PC-9 (cell line): Measurements from ENCODE around the gene INPP5J. TPM values are rescaled to one million over a fixed set of nuclear protein-coding genes. Genes with fewer than 3 reads are reported as not detected.
"Not testable (repeated sequence)": the region's sequence is repeated elsewhere in the genome, so short reads cannot be mapped to it uniquely, and the experiment has no call there.

ENCODE experiments used
- BruUV-seq: library from RNA; stranded (reverse); fragments of 400-500 nt; replicated peaks from 2 replicates; lab custom pipeline; 2021; lab: Mats Ljungman, UMichigan
- CTCF ChIA-PET: fragments of 300-600 bp; sonication (Branson Sonifier 250); formaldehyde crosslinking; loops from one replicate; lab custom pipeline; 2022; ENCODE audit warnings: antibody characterized with exemption; lab: Charles Lee
- POLR2A ChIA-PET: fragments of 300-600 bp; sonication (Branson Sonifier 250); formaldehyde crosslinking; loops from one replicate; lab custom pipeline; 2022; ENCODE audit warnings: antibody characterized with exemption; ENCODE audit not compliant: unreplicated experiment; lab: Charles Lee
- DNase-seq, 2 experiments: peaks; one replicate each; pipeline versions ENCODE4 v3.0.0 to v3.0.0-alpha.2; 2015 to 2022; ENCODE audit warnings: mixed read lengths in 1 of 2
- H2AFZ ChIP-seq: fragments of 200-600 bp; sonication (generic); 2 replicates; pipeline ENCODE4 v1.8.1; 2017; ENCODE audit warnings: antibody characterized with exemption
- H3F3A ChIP-seq: fragments of 200-600 bp; sonication (generic); 2 replicates; pipeline ENCODE4 v1.8.1; 2017; ENCODE audit warnings: antibody characterized with exemption, mild to moderate bottlenecking, low read depth; ENCODE audit not compliant: insufficient read depth
- H3K27ac ChIP-seq: fragments of 200-600 bp; sonication (generic); 2 replicates; pipeline ENCODE4 v1.6.1; 2016; ENCODE audit warnings: mixed run types
- H3K27me3 ChIP-seq: fragments of 200-600 bp; sonication (generic); 2 replicates; pipeline ENCODE4 v1.6.1; 2016; ENCODE audit warnings: low read depth, mixed run types; ENCODE audit not compliant: insufficient read depth
- H3K36me3 ChIP-seq: fragments of 200-600 bp; sonication (generic); 2 replicates; pipeline ENCODE4 v1.6.1; 2016; ENCODE audit warnings: low read depth, mixed run types
- H3K4me1 ChIP-seq: fragments of 200-600 bp; sonication (generic); replicated peaks from 2 replicates; pipeline ENCODE4 v1.6.1; 2016; ENCODE audit warnings: mixed run types; ENCODE audit not compliant: insufficient read depth
- H3K4me2 ChIP-seq: fragments of 200-600 bp; sonication (generic); 2 replicates; pipeline ENCODE4 v1.6.1; 2017; ENCODE audit warnings: mixed run types
- H3K4me3 ChIP-seq: fragments of 200-600 bp; sonication (generic); 2 replicates; pipeline ENCODE4 v1.6.1; 2016; ENCODE audit warnings: mixed run types
- H3K79me2 ChIP-seq: fragments of 200-600 bp; sonication (generic); 2 replicates; pipeline ENCODE4 v1.6.1; 2017; ENCODE audit warnings: low read depth, mixed run types
- H3K9me2 ChIP-seq: fragments of 200-600 bp; sonication (generic); 2 replicates; pipeline ENCODE4 v1.8.1; 2017; ENCODE audit warnings: mild to moderate bottlenecking; ENCODE audit not compliant: insufficient read depth
- H3K9me3 ChIP-seq: fragments of 200-600 bp; sonication (generic); 2 replicates; pipeline ENCODE4 v1.8.1; 2016; ENCODE audit warnings: low read depth; ENCODE audit not compliant: insufficient read depth
- H4K20me1 ChIP-seq: fragments of 200-600 bp; sonication (generic); 2 replicates; pipeline ENCODE4 v1.8.1; 2017; ENCODE audit not compliant: insufficient read depth
- EZH2 ChIP-seq: fragments of 200-600 bp; sonication (generic); IDR thresholded peaks from 2 replicates; pipeline ENCODE4 v1.8.0; 2017; ENCODE audit warnings: antibody characterized with exemption, low read depth
- intact Hi-C: fragments of 100-400 bp; cut with micrococcal nuclease; formaldehyde crosslinking; loops from one replicate; pipeline ENCODE4 v1.10.0; 2022; ENCODE audit not compliant: unreplicated experiment
- total RNA-seq: library from RNA; stranded (reverse); gene quantifications from 2 replicates; pipeline ENCODE4 v1.2.3, GENCODE V29; 2021
- TF ChIP-seq, protein P1 (sequence below): fragments of 200-600 bp; sonication (generic); conservative IDR thresholded peaks from 2 replicates; pipeline ENCODE4 v1.6.1; 2017; ENCODE audit warnings: mixed run types, antibody characterized with exemption, mild to moderate bottlenecking, moderate library complexity

The INPP5J gene
- total RNA-seq, 1 experiment from 2014 or later, result 1.7 TPM

DNA sequence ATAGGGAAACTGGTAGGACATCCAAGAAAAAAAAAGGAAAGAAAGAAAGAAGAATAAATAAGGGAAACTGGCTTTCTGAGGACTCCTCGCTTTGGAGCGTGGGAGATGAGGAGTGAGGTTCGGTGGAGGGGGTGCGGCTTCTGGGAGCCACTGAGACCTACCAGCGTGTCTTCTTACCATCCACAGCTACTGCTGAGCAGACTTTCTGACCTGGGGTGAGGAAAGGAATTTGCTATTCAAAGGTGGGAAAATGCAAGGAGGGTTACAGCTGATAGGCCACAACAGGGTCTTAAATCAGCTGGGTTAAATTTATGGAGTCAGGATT, 14.9 kb upstream of the INPP5J start:
- Histone ChIP-seq H3K4me1 (peaks cover 15% of the 10 kb centered on the region), H3K36me3 (no peaks in the 10 kb centered on the region), H3K4me3 (peak overlapping the region; percentile 53), H2AFZ (peak overlapping the region; percentile 69), H3K9me2 (no peaks in the 10 kb centered on the region), H3K27ac (no peak overlapping the region), H3K4me2 (peak overlapping the region; percentile 86), H3K27me3 (no peaks in the 10 kb centered on the region), H3F3A (peaks cover 28% of the 10 kb centered on the region; the same call in 1 of the 2 replicates), H3K79me2 (no peaks in the 10 kb centered on the region), H3K9me3 (no peaks in the 10 kb centered on the region), H4K20me1 (no peaks in the 10 kb centered on the region)
- intact Hi-C loops, result loop anchor here (1.0 to 10.0 kb wide), 4 partner anchors 41 to 165 kb away; partner anchors contain the start of gene LIMK2
- ChIA-PET POLR2A (interaction anchor here (0.5 to 0.9 kb wide), 4 partner anchors 52 to 516 kb away, joined by 4 to 7 read pairs (median 5); partner anchors contain the start of genes PES1 and RNF185), CTCF (interaction anchor here (0.6 to 1.4 kb wide), 11 partner anchors 13 to 1004 kb away, joined by 3 to 12 read pairs (median 3); partner anchors contain the start of gene MORC2)
- TF ChIP-seq, protein P1, sequence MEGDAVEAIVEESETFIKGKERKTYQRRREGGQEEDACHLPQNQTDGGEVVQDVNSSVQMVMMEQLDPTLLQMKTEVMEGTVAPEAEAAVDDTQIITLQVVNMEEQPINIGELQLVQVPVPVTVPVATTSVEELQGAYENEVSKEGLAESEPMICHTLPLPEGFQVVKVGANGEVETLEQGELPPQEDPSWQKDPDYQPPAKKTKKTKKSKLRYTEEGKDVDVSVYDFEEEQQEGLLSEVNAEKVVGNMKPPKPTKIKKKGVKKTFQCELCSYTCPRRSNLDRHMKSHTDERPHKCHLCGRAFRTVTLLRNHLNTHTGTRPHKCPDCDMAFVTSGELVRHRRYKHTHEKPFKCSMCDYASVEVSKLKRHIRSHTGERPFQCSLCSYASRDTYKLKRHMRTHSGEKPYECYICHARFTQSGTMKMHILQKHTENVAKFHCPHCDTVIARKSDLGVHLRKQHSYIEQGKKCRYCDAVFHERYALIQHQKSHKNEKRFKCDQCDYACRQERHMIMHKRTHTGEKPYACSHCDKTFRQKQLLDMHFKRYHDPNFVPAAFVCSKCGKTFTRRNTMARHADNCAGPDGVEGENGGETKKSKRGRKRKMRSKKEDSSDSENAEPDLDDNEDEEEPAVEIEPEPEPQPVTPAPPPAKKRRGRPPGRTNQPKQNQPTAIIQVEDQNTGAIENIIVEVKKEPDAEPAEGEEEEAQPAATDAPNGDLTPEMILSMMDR, result peak; percentile 26; the same call in 1 of the 2 replicates
- TF ChIP-seq EZH2, result no peak
- BruUV-seq, result no TSS peak
- DNase-seq, result no peak

DNA sequence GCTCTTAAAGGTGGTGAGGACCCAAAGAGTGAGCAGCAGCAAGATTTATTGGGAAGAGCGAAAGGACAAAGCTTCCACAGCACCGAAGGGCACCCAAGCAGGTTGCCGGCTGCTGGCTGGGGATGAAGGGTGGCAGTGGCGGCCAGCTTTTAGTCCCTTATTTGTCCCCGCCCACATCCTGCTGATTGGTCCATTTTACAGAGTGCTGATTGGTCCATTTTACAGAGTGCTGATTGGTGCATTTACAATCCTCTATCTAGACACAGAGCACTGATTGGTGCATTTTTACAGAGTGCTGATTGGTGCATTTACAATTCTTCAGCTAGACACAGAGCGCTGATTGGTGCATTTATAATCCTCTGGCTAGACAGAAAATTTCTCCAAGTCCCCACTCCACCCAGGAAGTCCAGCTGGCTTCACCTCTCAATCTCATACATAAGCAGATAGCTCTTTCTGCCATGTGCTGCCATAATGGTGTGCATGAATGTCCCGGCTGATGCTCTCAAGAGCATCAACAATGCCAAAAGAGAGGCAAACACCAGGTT, 10.1 kb upstream of the INPP5J start:
- H3K36me3 ChIP-seq, H3K79me2 ChIP-seq, H3K9me3 ChIP-seq, POLR2A ChIA-PET, H3K4me2 ChIP-seq, H2AFZ ChIP-seq, H3K4me1 ChIP-seq, H3K9me2 ChIP-seq, H3K27ac ChIP-seq, intact Hi-C loops, H3K4me3 ChIP-seq, H4K20me1 ChIP-seq, CTCF ChIA-PET, H3F3A ChIP-seq, H3K27me3 ChIP-seq, BruUV-seq: not testable (repeated sequence)
- peak in 1 of 2 experiments; percentile 12 for DNase-seq

DNA sequence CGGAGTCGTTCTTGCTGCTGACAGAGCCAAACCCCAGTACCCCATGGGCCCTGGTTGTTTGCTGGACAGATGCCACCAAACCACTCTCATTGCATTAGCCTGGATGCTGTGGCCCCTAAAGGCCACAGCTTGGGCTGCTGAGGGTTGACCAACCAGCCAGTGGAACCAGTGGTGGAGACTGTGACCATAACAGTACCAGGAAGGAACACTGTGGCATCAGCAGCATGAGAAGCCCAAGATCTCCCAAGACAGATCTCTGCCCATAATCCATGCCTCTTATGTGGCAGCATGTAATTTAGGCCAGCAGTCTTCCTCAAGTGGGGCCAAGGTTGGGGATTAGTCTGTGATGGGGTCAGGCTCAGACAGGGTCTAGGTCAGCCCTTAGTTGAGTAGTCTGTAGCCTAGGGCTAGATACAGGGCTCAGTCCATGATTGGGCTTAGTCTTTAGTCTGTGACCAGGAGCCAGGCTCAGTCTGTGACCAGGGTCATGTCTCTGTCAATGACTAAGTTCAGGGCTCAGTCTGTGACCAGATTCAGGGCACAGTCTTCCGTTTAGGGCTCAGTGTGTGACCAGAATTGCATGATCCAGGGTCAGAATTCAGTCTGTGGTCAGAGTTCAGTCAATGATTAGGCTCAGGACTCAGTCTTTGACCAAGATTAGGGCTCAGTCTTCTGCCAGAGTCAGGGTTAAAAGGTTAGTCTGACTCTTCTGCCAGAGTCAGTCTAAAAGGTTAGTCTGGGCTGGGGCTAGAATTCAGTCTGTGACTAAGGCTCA, 4.5 kb upstream of the INPP5J start:
- BruUV-seq, result no TSS peak
- H3K79me2 ChIP-seq, result no peaks in the 10 kb centered on the region
- no peaks in the 10 kb centered on the region for H3K9me3 ChIP-seq
- no peak for TF ChIP-seq EZH2
- TF ChIP-seq, protein P1, result no peak
- POLR2A ChIA-PET, result no interaction called here
- no peaks in the 10 kb centered on the region for H3K27me3 ChIP-seq
- no peaks in the 10 kb centered on the region for H4K20me1 ChIP-seq
- intact Hi-C loops, result no loop called here
- no peaks in the 10 kb centered on the region; the same call in 1 of the 2 replicates for H3F3A ChIP-seq
- no peak overlapping the region for H2AFZ ChIP-seq
- peaks cover 6% of the 10 kb centered on the region; the same call in 1 of the 2 replicates for H3K4me1 ChIP-seq
- no peaks in the 10 kb centered on the region for H3K9me2 ChIP-seq
- no peaks in the 10 kb centered on the region for H3K36me3 ChIP-seq
- no peak overlapping the region for H3K4me3 ChIP-seq
- no peak overlapping the region for H3K27ac ChIP-seq
- CTCF ChIA-PET, result no interaction called here
- no peak for DNase-seq
- no peak overlapping the region for H3K4me2 ChIP-seq
